Fibroblast of skin of right quadriceps (primary cell): Measurements from ENCODE around the gene PGAM5.
"Not testable (repeated sequence)": the region's sequence is repeated elsewhere in the genome, so short reads cannot be mapped to it uniquely, and the experiment has no call there.

Experiments used
- DNase-seq: peaks from one replicate; pipeline ENCODE4 v3.0.0-alpha.2; 2013

PGAM5 gene

GRCh38 chr12:132723015-132723763 is 12.5 kb downstream of the PGAM5 start:
- DNase-seq = no peak

DNA sequence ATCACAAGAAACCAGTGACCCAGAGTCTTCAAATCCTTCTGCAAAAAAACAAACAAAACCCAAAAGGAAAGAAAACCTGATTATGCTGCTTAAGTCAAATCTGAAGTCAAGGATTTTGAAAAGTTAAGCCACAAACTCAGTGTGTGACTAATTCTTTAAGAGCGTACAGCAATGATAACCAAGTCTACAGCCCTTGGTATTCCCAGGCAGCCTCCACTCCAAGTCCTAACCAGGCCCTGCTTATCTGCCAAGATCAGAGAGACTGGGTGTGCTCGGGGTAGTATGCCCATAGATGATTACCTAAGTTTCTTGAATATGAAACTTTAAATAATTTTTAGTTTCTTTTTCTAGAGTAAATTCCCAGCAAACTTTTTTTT is 13.1 kb downstream of the PGAM5 start:
- DNase-seq = no peak

GRCh38 chr12:132724506-132725241 is 14.0 kb downstream of the PGAM5 start:
- DNase-seq = peak; percentile 32

- DNase-seq = no peak
These were observed 15.7 kb downstream of the PGAM5 start for GRCh38 chr12:132726386-132726785.

DNA sequence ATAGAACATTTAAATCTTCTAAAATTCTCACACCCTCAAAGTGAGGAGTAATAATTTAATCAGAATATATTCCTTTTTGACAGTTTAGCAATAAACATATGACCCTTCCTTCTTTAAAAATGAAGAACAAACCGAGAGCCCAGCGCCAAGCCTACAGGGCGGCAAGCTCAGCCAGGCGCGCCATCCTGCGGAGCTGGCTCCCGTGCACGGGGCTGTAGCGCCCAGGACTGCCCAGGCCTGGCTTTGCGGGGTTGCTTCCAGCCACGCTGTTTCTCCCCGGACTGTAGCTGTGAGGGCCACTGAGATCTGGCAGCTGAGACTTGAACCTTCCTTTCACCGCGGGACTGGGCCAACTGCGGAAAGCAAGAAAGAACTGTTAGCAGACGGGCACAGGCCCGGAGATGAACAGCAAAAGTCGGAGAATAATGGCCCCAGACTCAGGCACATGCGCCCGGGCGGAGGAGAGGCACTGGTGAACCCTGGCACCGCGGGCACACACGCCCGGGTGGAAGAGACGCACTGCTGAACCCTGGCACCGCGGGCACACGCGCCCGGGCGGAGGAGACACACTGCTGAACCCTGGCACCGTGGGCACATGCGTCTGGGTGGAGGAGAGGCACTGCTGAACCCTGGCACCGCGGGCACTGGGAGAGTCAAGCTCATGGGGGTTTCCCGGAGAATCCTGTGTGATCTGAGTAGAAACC is 16.6 kb downstream of the PGAM5 start:
- DNase-seq = no peak

DNA sequence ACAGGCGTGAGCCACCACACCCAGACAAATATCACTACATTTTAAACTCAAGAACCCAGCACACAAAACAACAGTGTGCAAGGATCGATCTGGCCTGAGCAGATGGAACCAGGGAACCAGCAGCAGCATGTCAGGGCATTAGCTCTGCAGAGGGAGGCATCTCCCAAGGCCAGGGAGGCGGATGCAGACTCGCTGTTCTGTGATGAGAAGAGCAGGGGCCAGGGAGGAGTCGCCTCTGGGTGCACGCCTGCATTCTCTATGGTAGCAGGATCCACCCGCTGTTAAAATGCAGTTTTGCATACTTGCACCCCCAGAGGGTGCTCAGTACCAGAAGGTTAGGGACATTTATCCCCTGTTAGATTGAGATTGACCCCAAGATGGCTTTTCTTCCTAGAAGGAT is 17.9 kb downstream of the PGAM5 start:
- no peak for DNase-seq

DNA sequence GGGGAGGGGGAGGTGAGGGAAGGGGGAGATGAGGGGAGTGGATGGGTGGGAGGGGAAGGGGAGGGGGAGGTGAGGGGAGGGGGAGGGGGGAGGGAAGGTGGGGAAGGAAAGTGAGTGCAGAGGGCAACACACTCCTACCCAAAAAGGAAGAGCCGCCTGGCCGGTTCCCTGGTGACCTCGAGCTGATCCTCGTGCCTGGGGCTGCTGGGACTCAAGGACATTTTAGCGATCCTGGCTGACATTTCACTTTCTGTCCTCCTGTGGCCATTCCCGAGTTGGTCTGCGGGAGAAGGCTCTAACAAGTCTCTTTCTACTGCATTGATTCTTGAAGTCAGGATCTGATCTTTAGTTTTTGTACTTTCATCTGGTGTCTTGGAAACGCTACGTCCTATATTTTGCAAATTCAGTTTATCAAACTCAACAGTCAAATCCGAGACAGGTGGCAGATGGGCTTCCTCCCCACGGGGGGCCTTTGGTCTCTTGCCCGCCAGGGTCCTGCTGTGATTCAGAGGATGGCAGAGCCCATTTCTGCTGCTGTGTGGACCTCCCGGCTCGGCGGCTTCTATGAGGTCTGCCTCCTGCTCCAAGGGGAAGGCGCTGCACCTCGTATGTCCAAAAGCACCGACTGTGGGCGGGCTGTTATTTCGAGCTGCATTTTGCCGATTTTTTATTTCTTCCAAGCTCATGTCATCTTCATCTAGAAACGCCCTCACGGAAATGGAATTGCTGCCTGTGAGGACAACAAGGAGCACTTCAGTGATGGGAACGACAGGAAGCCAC is 19.1 kb downstream of the PGAM5 start:
- no peak for DNase-seq

GRCh38 chr12:132730353-132730752 is 19.7 kb downstream of the PGAM5 start:
- no peak for DNase-seq

- DNase-seq = no peak
These were observed 20.9 kb downstream of the PGAM5 start for GRCh38 chr12:132731574-132731973.

DNA sequence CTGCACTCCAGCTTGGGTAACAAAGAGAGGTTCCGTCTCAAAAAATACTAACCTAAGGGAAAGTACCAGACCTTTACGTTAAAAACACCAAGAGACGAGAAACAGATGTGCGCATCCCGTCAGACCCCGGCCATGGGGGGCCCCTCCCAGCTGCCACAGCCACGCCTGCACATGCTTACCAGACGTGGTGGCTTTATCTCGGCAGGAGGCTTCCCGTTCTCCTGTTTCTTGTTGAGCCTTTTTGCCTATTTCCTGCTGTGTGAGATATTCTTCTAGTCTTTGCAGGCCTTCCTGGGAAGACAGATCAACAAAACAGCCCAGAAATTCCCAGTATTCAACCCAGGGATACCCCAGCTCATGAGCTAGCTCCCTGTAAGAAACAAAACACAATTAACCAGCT is 23.6 kb downstream of the PGAM5 start:
- peak; percentile 79 for DNase-seq

GRCh38 chr12:132735496-132735895 is 24.9 kb downstream of the PGAM5 start:
- no peak for DNase-seq

DNA sequence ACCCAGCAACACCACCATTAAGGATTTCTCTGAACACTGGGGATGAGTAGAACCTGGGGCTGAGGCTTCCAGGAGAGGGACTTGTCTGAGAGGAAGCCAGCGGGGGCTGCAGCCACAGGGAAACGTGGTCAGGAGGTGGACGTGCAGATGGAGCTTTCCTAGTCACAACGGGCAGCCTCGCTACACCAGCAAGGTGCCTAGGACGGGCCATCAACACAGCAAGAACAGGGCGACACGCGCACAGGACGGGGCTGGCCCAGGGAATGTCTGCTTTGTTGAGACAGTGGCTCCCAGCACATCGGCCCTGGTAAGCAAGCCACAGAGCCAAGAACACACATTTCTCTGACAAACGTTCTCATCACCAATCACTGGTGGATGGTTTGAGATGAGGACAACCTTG is 25.7 kb downstream of the PGAM5 start:
- no peak for DNase-seq

DNA sequence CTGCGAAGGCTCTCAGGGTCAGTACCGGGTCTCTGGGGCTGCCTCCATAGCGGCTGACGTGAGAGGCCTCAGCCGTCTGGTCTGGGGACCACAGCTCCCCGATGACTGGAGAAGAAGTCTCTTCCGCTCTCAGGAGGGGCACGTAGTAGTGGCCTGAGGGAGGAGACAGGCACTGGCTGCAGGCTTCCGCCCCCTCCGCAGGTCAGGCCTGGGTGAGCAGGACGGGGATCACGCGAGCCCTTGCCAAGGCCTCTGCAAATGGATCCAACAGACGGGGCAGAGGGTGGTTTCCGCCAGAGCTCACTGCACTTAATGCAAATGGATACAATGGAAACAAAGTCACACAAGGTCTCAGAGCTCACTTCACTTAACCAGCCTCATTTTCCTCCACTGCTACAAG is 26.3 kb downstream of the PGAM5 start:
- DNase-seq = no peak

GRCh38 chr12:132739600-132740312 is 29.1 kb downstream of the PGAM5 start:
- DNase-seq = no peak

- no peak for DNase-seq
These were observed 29.6 kb downstream of the PGAM5 start for GRCh38 chr12:132740313-132740646.

DNA sequence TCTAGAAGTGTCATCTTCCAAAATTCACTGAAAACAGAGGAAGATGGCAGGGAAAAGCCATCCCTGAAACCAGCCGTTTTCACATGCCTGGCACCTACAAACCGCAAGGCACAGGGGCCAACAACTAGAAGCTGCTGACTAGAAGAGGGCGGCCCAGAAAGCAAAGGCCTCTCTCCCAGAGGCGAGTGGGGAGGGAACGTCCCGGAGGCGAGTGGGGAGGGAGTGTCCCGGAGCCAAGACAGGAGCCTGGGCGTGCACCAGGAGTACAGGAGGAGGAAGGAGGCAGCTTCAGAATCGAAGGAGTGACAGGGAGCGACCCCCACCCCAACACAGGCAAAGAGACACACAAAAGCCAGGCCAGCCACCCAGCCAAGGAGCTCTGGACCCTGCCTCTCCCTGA is 30.0 kb downstream of the PGAM5 start:
- no peak for DNase-seq

- no peak for DNase-seq
These were observed 31.0 kb downstream of the PGAM5 start for GRCh38 chr12:132741620-132742019.

DNA sequence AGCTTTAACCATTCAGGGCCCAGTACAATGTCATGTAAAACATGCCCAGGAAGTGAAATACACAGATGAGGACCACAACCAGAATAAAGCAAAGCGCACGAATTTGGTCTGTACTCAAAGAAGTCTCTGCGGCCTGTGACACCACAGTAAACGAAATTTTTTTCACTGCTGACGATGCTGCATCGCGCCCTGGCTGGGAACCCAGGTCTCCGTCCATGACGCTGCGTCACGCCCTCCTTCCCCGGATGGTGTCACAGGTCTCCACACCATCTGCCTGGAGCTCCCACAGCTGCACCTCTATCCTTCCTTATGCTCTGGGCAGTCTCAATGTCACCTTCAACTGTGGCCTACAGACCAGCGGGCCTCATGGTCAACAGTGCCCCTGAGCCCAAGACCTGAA is 33.2 kb downstream of the PGAM5 start:
- DNase-seq = no peak

DNA sequence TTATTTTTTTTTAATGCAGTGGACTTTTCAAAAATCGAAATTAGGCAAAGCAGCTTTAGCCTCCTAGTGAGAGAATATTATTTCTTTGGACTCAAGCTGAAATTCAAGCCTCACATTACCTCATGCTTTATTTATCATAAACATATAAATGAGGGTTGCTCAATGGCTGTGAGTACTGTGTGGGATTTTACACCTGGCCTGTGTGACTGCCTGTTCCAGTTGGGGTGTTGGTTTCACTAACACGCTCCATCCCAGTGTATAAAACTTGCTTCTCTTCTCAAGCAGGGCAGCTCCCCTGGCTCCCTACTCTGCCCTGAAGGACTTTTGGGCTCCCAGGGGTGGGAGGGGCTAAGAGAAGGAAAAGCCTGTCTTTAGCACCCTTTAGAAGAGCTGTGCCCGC is 36.0 kb downstream of the PGAM5 start:
- no peak for DNase-seq

- no peak for DNase-seq
These were observed 36.8 kb downstream of the PGAM5 start for GRCh38 chr12:132747395-132747794.

DNA sequence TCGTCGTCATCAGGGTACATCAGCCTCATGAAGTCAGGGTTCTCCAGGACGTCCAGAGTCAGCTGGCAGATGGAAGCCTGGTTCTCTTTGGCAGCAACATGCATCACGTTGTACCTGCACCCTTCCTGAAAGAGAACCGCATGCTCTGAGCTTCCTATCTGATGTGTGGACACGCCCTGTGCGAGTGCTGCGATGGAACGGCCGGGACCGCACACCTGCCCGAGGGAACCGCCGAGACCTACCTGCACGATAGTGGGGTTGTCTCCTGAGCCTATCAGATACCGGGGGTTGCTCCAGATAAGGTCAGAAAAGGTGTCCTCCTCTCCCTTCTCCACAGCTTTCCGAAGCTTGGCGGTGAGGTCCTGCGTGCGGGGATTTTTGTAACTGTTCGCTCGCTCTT is 37.3 kb downstream of the PGAM5 start:
- no peak for DNase-seq

DNA sequence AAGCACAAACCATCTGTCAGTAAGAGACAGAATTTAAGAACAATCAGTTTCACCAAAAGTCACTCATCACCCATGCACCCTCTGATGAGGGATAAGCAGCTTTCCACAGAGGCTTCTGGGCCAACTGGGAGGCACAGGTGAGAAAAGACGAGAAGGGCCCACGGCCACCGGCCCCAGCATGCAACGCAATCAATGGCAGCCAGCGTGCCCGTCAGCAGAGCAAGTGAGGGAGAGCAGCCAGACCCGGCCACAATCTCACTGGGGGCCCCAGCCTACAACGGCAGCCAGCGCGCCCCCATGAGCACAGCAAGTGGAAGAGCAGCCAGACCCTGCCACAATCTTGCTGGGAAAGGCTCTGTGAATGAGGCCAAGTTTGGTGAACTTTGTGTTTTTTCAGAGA is 37.7 kb downstream of the PGAM5 start:
- no peak for DNase-seq

GRCh38 chr12:132753670-132754069 is 43.0 kb downstream of the PGAM5 start:
- not testable (repeated sequence) for DNase-seq
